Karpas-422 (cell line): ENCODE results near the gene RADIL. TPM values are rescaled to one million over a fixed set of nuclear protein-coding genes. Genes with fewer than 3 reads are reported as not detected.

Experiments
- DNase-seq: peaks from one replicate; pipeline ENCODE4 v3.0.0-alpha.2; 2015
- H2AFZ ChIP-seq: fragments of 200-600 bp; sonication (generic); 2 replicates; pipeline ENCODE4 v1.6.1; 2014; ENCODE audit warnings: antibody characterized with exemption, low read length, mixed read lengths
- H3K27ac ChIP-seq: fragments of 200-600 bp; sonication (generic); 2 replicates; pipeline ENCODE4 v1.5.1; 2014; ENCODE audit warnings: mild to moderate bottlenecking, low read length, moderate library complexity
- H3K27me3 ChIP-seq: fragments of 200-600 bp; sonication (generic); 2 replicates; pipeline ENCODE4 v1.6.1; 2014; ENCODE audit warnings: low read length, mixed read lengths
- H3K36me3 ChIP-seq: fragments of 200-600 bp; sonication (generic); 2 replicates; pipeline ENCODE4 v1.6.1; 2014; ENCODE audit warnings: low read length, mixed read lengths; ENCODE audit not compliant: insufficient read depth
- H3K4me1 ChIP-seq: fragments of 200-600 bp; sonication (generic); 2 replicates; pipeline ENCODE4 v1.6.1; 2014; ENCODE audit warnings: mild to moderate bottlenecking, low read length, mixed read lengths
- H3K4me2 ChIP-seq: fragments of 200-600 bp; sonication (generic); 2 replicates; pipeline ENCODE4 v1.6.1; 2014; ENCODE audit warnings: low read length, low read depth, mild to moderate bottlenecking; ENCODE audit not compliant: poor library complexity, severe bottlenecking
- H3K4me3 ChIP-seq: fragments of 200-600 bp; sonication (generic); 2 replicates; pipeline ENCODE4 v1.5.1; 2014; ENCODE audit warnings: mild to moderate bottlenecking, antibody characterized with exemption, low read length, mixed read lengths
- H3K79me2 ChIP-seq: fragments of 200-600 bp; sonication (generic); 2 replicates; pipeline ENCODE4 v1.6.1; 2014; ENCODE audit warnings: mild to moderate bottlenecking, low read length, mixed read lengths
- H3K9ac ChIP-seq: fragments of 200-600 bp; sonication (generic); 2 replicates; pipeline ENCODE4 v1.6.0; 2014; ENCODE audit warnings: low read length
- H3K9me2 ChIP-seq: fragments of 200-600 bp; sonication (generic), shearing (Covaris generic); replicated peaks from 2 replicates; pipeline ENCODE4 v1.6.0; 2014; ENCODE audit warnings: mild to moderate bottlenecking, low read length, moderate library complexity; ENCODE audit not compliant: insufficient read depth
- H3K9me3 ChIP-seq: fragments of 300-700, 200-600 bp; sonication (generic); 2 replicates; pipeline ENCODE4 v1.6.1; 2014; ENCODE audit warnings: low read length, mixed read lengths
- H4K20me1 ChIP-seq: fragments of 200-600 bp; sonication (generic); 2 replicates; pipeline ENCODE4 v1.6.1; 2014; ENCODE audit warnings: mild to moderate bottlenecking, antibody characterized with exemption, low read length, low read depth; ENCODE audit not compliant: insufficient read depth
- total RNA-seq: library from RNA; depleted of rRNA; stranded (reverse); fragments of >200 nt; shearing (Covaris generic); gene quantifications from 2 replicates; pipeline ENCODE4 v1.2.3, GENCODE V29; 2014; ENCODE audit warnings: low replicate concordance

RADIL gene
- total RNA-seq, 1 experiment from 2014 or later = not detected

DNA sequence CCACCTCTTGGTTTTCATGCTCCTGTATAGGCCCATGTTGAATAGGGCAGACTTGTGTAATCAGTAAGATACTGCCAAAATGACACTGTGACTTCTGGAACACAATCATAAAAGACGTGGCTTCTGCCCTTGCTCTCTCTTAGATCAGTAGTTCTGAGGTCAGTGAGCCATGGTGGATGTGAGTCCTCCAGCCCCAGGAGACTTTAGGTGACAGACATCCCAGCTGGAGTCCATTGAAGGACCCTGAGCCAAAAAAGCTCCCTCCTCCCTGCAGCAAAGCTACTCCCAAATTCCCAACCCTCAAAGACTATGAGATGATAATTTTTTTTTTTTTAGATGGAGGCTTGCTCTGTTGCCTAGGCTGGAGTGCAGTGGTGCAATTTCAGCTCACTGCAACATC is 3.2 kb upstream of the RADIL start:
- Histone ChIP-seq H3K4me3 (no peak overlapping the region), H3K27me3 (no peaks in the 10 kb centered on the region), H2AFZ (no peak overlapping the region), H3K36me3 (no peaks in the 10 kb centered on the region), H3K27ac (no peak overlapping the region), H3K9me2 (no peaks in the 10 kb centered on the region), H4K20me1 (no peaks in the 10 kb centered on the region), H3K9me3 (no peaks in the 10 kb centered on the region), H3K4me1 (no peaks in the 10 kb centered on the region), H3K79me2 (no peaks in the 10 kb centered on the region), H3K9ac (no peak overlapping the region), H3K4me2 (no peak overlapping the region)
- no peak for DNase-seq

DNA sequence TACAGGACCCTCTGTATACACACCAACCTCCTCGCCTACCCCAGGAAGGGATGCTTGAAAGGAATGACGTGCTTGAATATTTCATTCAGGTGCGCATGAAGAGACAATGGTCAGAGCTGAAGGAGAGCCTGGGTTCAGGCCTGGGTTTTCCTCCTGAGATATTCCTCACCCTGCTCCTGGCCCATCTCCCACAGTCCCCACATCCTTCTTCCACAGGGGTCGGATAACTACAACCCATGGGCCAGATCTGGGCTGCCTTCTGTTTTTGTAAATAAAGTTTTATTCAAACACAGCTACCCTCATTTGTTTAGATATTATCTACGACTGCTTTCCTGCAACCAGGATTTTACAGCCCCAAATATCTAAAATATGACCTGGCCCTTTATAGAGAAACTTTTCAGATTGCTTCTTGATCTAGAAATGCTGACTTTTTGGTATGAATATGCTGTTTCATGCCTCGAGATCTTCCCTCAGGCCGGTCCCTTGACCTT is 1.8 kb upstream of the RADIL start:
- Histone ChIP-seq H3K9me2 (no peaks in the 10 kb centered on the region), H4K20me1 (no peaks in the 10 kb centered on the region), H3K79me2 (no peaks in the 10 kb centered on the region), H3K4me1 (no peaks in the 10 kb centered on the region), H2AFZ (no peak overlapping the region), H3K27me3 (no peaks in the 10 kb centered on the region), H3K9ac (no peak overlapping the region), H3K9me3 (no peaks in the 10 kb centered on the region), H3K4me2 (no peak overlapping the region), H3K27ac (no peak overlapping the region), H3K36me3 (no peaks in the 10 kb centered on the region), H3K4me3 (no peak overlapping the region)
- DNase-seq = no peak

DNA sequence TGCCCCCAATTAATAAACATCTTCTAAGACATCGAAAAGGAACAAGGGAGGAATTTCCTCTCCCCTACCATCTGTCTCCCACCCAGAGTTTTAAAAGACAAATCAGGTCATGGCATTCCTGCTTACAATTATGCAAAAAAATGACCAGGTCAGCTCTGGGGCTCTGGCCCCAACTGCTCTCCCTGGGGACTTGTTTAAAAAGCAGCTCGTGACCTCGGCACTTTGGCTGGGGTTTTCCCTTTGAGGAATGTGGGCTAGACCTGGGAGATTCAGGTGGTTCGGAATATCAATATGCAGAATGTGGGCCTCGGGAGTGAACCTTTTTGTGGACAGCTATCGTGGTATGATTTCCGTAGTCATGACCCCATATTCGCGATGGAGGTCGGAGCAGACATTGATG is 648 bp upstream of the RADIL start:
- H3K79me2 ChIP-seq = no peaks in the 10 kb centered on the region
- H3K27me3 ChIP-seq = no peaks in the 10 kb centered on the region
- H3K4me3 ChIP-seq = no peak overlapping the region
- no peak for DNase-seq
- H3K4me2 ChIP-seq = no peak overlapping the region
- H3K9me2 ChIP-seq = no peaks in the 10 kb centered on the region
- no peaks in the 10 kb centered on the region for H3K36me3 ChIP-seq
- no peaks in the 10 kb centered on the region for H3K9me3 ChIP-seq
- no peak overlapping the region for H2AFZ ChIP-seq
- no peaks in the 10 kb centered on the region for H3K4me1 ChIP-seq
- no peaks in the 10 kb centered on the region for H4K20me1 ChIP-seq
- no peak overlapping the region for H3K9ac ChIP-seq
- H3K27ac ChIP-seq = no peak overlapping the region

DNA sequence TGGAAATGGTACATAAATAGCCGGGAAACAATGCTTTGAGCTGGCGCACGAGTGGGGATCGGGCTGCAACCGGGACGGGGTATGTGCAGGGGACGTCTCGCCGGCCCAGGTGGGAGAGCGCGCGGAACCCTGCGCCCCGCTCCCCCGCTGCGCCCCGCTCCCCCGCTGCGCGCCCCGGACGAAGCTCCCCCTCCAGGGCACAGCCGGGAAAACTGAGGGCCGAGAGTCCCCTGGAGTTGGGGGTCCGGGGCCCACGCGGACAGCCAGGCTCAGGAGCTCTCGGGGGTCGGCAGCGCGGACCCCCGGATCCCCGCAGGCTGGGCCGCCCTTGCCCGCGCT is 514 bp downstream of the RADIL start:
- no peak overlapping the region for H3K4me3 ChIP-seq
- no peaks in the 10 kb centered on the region for H3K9me2 ChIP-seq
- H3K4me1 ChIP-seq = no peaks in the 10 kb centered on the region
- H3K79me2 ChIP-seq = no peaks in the 10 kb centered on the region
- no peaks in the 10 kb centered on the region for H4K20me1 ChIP-seq
- no peaks in the 10 kb centered on the region for H3K9me3 ChIP-seq
- no peak overlapping the region for H3K27ac ChIP-seq
- no peak overlapping the region for H3K9ac ChIP-seq
- no peak overlapping the region for H2AFZ ChIP-seq
- DNase-seq = no peak
- no peak overlapping the region for H3K4me2 ChIP-seq
- H3K27me3 ChIP-seq = no peaks in the 10 kb centered on the region
- H3K36me3 ChIP-seq = no peaks in the 10 kb centered on the region

DNA sequence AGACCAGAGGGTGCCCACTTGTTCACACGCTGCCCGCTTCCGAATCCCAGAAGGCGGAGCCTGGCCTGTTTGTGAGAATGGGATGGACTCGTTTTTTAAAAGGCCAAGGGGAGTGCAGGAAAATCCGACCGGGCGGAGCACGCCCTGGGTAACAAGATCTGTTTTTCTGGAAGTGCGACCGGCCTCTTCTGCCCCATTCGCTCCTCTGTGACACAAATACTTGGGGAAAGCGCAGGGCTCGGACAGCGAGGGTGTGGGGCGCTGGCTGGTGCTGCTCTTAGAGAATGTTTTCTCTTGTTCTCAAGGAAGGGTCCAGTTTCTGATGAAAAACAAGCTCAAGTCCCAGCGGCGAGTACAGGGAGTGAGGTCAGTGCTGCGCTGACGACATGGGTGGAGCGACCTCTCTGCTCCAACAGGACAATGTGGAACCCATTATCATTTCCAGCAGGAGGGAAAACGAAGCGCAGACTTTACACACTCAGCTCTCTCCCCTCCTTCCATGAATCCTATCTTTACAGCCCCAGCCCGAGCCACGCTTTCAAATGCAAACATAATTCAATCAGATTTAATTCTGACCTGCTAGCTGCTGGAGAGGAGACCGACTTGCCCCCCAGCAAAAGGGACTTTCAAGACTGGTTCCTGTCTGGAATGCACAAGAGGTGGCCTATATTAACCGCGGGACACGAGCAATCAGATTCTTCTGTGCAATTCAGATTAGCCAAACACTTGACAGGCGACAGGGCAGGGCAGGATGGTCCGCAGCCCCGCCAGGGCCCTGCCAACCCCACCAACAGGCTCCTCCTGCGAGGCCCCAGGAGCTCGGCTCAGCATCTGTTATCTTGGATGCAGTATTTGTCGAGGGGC is 1.1 kb downstream of the RADIL start:
- H3K9ac ChIP-seq = no peak overlapping the region
- H2AFZ ChIP-seq = no peak overlapping the region
- no peaks in the 10 kb centered on the region for H4K20me1 ChIP-seq
- H3K36me3 ChIP-seq = no peaks in the 10 kb centered on the region
- no peaks in the 10 kb centered on the region for H3K9me2 ChIP-seq
- no peak overlapping the region for H3K27ac ChIP-seq
- no peak overlapping the region for H3K4me3 ChIP-seq
- H3K79me2 ChIP-seq = no peaks in the 10 kb centered on the region
- no peaks in the 10 kb centered on the region for H3K9me3 ChIP-seq
- H3K27me3 ChIP-seq = no peaks in the 10 kb centered on the region
- no peaks in the 10 kb centered on the region for H3K4me1 ChIP-seq
- no peak overlapping the region for H3K4me2 ChIP-seq
- DNase-seq = no peak

DNA sequence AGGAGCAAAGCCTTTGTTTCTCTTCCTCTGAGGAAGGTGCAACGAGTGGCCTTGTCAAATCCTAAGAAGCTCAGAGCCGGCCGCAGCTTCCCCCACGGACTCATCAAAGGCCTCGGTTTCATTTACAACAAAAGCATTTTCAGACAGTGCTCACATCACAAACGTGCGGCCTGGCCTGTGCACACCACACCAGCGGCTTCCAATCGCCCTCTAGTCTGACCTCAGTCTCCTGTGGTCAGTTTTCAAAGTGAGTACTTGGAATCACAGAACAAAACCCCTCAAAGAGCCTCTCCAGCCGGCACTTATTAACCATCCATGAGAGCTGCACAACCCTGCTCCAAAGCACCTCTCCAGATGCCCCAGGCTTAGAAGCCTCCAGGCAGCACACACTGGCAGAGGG is 3.3 kb downstream of the RADIL start:
- Histone ChIP-seq H3K4me3 (no peak overlapping the region), H3K9ac (no peak overlapping the region), H3K27me3 (no peaks in the 10 kb centered on the region), H2AFZ (no peak overlapping the region), H3K36me3 (no peaks in the 10 kb centered on the region), H3K4me2 (no peak overlapping the region), H3K4me1 (no peaks in the 10 kb centered on the region), H3K9me2 (no peaks in the 10 kb centered on the region), H3K27ac (no peak overlapping the region), H4K20me1 (no peaks in the 10 kb centered on the region), H3K79me2 (no peaks in the 10 kb centered on the region), H3K9me3 (no peaks in the 10 kb centered on the region)
- DNase-seq = no peak

DNA sequence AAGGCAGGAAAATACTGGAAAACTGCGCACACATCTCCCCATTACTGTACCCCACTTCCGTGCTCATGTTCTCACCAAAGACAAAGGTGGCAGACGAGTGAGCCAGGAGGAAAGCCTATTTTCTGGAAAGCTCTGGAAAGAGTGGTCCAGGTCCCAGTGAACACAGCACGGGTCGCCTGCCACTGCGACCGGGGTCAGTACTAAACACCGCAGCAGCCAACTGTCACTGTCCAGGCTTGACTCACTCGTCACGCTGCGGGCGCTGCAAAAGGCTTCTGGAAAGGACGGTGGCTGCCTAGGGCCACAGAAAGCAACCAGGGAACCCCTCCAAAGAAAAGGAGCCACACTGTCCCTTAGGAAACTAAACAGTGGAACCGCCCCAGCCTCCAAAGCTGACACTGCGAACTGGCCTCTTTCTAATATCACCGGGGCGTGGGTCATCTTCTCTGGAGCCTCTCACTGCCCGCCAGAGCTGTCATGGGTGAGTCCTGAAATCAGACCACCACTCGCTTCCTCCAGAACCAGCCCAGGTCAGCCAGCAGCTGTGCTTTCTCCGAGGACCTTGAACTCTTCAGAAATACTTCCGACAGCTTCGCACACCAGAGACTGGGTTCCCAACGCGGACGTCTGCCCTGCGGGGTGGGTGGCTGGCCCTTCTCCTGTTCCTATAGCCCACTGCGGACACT is 4.0 kb downstream of the RADIL start:
- Histone ChIP-seq H3K79me2 (no peaks in the 10 kb centered on the region), H3K9me3 (no peaks in the 10 kb centered on the region), H3K4me2 (no peak overlapping the region), H3K4me3 (no peak overlapping the region), H3K36me3 (no peaks in the 10 kb centered on the region), H3K4me1 (no peaks in the 10 kb centered on the region), H3K9me2 (no peaks in the 10 kb centered on the region), H3K27me3 (no peaks in the 10 kb centered on the region), H3K9ac (no peak overlapping the region), H2AFZ (no peak overlapping the region), H4K20me1 (no peaks in the 10 kb centered on the region), H3K27ac (no peak overlapping the region)
- DNase-seq = no peak

DNA sequence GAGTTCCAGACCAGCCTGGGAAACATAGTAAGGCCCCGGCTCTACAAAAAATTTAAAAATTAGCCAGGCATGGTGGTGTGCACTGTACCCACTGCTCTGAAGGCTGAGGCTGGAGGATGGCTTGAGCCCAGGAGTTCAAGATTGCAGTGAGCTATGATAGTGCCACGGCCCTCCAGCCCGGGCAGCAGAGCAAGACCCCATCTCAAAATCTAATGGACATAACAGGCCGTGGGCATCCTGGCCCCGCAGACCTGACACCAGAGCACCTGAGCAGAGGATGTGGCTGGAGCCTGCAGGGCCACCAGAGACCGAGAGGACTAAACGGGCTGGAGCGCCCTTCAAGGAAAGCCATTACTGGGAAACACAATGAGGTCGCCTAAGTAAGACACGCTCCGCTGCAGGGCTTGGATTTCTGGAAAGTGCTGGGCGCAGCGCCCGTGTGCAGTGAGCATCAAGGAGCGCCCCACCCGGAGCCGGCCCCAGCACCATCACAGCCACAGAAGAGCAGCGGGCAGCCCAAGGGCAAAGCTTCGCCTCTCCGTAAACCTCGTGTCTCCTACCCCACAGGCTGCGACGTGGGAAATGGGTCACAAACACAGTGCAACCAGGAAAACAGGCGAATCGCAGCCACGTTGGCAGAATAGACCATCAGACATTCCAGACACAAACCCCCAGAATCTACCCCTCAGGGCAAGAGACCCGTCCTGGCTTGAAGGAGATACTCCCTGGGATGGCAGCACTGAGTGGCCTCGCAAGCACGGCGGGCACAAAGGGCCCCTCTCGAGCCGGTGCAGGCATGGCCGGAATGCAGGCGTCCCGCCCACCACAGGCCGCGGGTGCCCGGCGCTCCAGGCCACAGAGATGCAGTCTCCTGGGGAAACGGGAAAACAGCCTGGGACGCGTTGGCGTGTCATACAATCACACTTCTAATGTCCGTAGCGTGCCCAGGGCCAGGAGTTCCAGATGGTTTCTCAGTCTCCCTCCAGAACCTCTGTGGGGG is 4.9 kb downstream of the RADIL start:
- Histone ChIP-seq H3K9me3 (no peaks in the 10 kb centered on the region), H3K4me1 (no peaks in the 10 kb centered on the region), H3K27me3 (no peaks in the 10 kb centered on the region), H3K36me3 (no peaks in the 10 kb centered on the region), H3K27ac (no peak overlapping the region), H3K79me2 (no peaks in the 10 kb centered on the region), H3K4me3 (no peak overlapping the region), H3K4me2 (no peak overlapping the region), H3K9ac (no peak overlapping the region), H2AFZ (no peak overlapping the region), H3K9me2 (no peaks in the 10 kb centered on the region), H4K20me1 (no peaks in the 10 kb centered on the region)
- no peak for DNase-seq
